Measurements from ENCODE around the gene ECM1.

ECM1 gene

GRCh38 chr1:150562446-150563339 lies 54.8 kb downstream of the ECM1 start:
- ChIA-PET POLR2A (interaction anchor here (0.7 to 11.7 kb wide), 13 partner anchors 8 to 364 kb away, joined by 3 to 260 read pairs (median 3); partner anchors contain the start of genes ENSA, FALEC, GOLPH3L and MCL1), CTCF (interaction anchor here (0.6 to 4.0 kb wide), 6 partner anchors 8 to 443 kb away, joined by 3 to 16 read pairs (median 3); partner anchors contain the start of gene FALEC)
- no peak for DNase-seq (ENCODE audit: extremely low spot score)
- no peak for TF ChIP-seq TARDBP (IDR thresholded peaks at IDR 0.05)
- no peak for TF ChIP-seq BHLHE40 (IDR thresholded peaks at IDR 0.05; ENCODE audit: borderline replicate concordance)
- no peak for TF ChIP-seq NFRKB (IDR thresholded peaks at IDR 0.05)
- no peak for TF ChIP-seq CTBP1 (IDR thresholded peaks at IDR 0.05; ENCODE audit: borderline replicate concordance)
- TF ChIP-seq HDGF (IDR thresholded peaks at IDR 0.05; ENCODE audit: borderline replicate concordance): no peak
- no peak for TF ChIP-seq ELF4 (IDR thresholded peaks at IDR 0.05)
- TF ChIP-seq ZNF384 (IDR thresholded peaks at IDR 0.05): no peak
- no peak for TF ChIP-seq SP1 (IDR thresholded peaks at IDR 0.05)
- TF ChIP-seq FOXM1 (IDR thresholded peaks at IDR 0.05; ENCODE audit: borderline replicate concordance): no peak
- TF ChIP-seq ARNT (IDR thresholded peaks at IDR 0.05): no peak
- TF ChIP-seq LEF1 (IDR thresholded peaks at IDR 0.05; ENCODE audit: borderline replicate concordance): no peak
